HG02938 (cell line): ENCODE data around the gene SPATS2L.

Source experiments
- ATAC-seq: cut with Tn5 transposase; IDR thresholded peaks from one replicate; pipeline ENCODE4 v1.9.1; 2021; ENCODE audit warnings: mild to moderate bottlenecking, moderate library complexity; ENCODE audit not compliant: unreplicated experiment

The SPATS2L gene

DNA sequence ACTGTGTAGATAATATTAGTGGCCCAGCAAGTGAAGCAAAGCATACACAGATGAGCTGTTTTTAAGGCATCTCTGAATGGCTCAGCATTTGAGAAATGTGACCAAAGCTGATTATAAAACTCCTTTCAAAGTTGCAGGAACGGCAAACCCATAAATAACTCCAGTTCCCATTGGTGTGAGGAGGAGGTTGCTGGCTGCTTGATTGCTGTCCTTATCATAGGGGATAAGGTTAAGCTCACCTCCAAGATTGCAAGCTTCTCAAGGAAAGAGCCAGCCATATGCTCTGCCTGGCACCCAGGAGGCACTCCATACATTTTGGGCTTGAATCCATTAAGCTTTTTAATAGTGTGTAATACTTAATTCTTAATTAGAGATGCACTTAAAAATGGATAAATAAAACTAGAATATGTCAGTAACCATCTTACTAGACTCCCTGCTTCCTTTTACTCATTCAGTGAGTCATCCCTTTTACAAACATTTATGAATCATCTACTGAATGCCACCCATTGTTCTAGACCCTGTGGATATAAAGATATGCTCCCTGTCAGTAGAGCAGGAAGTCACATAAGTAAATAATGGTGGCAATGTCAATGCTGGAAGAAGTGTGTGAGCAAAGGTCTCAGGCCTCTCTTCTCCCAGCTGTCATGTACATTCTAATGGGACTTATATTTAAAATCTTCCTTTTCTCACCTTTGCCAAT lies 99.3 kb downstream of the SPATS2L start:
- ATAC-seq: peak; percentile 52

DNA sequence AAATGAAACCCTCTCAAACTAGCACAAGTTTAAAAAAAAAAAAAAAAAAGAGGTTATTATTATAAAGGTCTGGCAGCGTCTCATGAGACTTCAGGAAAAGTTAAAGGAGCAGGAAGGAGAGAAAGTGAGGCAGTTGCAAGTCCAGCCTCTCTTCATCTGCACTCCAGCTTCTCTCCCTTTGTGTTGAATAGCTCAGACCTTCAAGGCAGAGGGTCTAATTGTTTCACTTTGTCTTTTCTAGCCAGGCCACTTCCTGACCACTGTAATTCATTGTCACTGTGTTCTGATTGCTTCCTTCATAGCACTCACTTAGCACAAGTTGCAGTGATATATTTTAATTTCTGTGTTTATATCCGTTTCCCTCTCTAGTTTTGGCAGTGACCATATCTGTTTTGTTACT lies 99.9 kb downstream of the SPATS2L start:
- peak; percentile 70 for ATAC-seq

DNA sequence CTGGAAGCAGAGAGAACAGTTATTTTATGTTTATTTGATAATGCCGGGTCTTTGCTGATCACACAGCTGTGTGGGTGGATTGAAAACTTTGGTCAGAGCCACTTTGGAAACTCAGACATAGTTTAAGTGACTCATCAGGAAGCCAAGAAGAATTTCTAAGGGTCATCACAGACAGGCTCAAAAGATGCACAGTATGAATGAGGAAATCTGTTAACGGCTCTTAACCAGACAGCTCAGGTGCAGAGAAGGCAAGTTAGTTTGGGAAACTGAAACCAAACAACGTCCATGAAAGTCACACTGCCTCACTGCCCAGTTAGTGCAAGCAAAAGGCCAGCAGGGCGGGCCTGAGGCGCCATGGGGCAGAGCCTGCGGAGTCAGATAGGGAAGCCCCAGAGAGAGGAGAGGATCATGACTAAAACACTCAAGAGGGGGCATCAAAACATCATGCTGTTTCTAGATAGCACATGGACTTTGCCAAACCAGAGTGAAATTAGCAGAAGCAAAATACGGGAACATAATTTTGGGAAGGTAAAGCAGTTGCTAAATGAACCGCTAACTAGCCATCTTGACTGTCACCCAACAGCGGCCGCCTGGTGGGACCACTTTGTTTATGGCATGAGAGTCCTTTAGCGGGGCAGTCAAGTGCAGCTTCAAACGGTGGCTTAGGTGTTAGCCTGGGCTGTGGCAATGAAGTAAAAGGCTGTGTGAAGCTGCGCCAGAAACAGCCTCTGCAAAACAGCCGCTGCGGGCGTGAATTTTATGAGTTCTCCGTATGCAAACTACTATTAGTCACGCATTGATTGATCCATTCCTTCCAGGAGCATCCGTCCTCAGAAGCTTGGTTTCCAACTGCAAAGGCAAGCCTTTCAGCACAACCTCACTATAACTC lies 102.2 kb downstream of the SPATS2L start:
- no peak for ATAC-seq

DNA sequence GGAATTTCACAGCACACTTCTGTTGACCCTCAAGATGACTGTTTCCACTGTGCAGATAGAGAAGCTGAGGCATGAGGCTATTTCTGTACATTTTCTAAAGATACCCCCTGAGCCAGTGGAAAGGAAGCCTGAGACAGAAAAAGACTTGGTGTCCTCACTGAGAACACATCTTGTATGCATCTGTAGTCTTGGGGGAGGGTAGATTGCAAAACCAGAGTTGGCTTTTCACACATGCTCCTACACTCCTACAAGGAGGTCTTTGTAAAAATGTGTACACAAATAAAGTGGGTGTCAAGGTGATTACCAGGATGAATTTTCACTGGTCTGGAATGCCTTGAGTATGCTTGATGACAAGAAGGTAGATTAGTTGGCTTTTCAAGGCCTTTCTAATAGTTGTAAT lies 105.3 kb downstream of the SPATS2L start:
- ATAC-seq: no peak

DNA sequence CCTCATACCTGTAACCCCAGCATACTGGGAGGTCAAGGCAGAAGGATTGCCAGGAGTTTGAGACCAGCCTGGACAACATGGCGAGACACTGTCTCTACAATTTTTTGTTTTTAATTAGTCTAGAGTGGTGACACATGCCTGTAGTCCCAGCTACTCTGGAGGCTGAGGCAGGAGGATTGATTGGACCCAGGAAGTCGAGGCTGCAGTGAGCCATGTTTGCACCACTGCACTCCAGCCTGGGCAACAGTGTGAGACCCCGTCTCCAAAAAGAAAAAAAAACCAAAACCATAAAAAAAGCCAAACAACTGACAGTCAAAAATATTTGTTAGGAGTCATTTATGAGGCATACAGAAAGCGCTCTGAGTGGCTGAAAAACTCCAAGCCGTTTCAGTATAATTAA lies 107.9 kb downstream of the SPATS2L start:
- ATAC-seq: no peak

DNA sequence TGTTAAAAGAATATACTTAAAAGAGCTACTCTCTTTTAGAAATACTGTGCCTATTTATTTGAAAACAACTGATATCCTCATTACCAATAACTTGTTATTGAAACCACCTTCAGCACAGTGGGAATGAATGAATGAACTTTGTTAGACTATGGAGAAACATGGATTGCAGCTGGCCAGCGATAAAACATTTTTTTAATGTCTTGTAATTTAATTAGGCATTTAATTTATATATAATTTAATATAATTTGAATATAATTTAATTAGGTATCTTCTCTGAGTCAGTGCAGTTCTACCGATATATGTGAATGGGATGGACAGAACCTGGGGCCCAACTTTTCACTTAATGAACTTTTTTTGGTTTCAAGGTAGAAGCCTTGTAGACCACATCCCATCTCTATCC lies 109.0 kb downstream of the SPATS2L start:
- no peak for ATAC-seq

DNA sequence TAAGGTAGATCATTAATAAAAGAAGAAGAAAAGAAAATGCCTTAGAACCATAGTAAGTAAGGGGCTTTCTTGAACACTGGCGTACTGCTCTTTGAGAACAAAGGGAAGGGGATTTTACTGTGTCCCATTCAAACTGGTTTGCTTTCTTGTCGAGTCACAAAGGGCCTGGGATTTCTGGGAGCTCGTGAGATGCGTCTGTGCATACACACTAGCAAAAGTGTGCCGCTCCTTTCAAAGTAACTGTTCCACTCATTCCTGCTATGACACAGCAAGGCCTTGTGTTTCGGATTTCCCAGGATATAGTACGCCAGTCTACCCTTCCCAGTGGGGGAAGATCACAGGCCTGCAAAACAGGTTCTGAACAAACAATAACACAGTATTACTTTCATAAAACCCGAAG lies 110.4 kb downstream of the SPATS2L start:
- ATAC-seq: no peak

DNA sequence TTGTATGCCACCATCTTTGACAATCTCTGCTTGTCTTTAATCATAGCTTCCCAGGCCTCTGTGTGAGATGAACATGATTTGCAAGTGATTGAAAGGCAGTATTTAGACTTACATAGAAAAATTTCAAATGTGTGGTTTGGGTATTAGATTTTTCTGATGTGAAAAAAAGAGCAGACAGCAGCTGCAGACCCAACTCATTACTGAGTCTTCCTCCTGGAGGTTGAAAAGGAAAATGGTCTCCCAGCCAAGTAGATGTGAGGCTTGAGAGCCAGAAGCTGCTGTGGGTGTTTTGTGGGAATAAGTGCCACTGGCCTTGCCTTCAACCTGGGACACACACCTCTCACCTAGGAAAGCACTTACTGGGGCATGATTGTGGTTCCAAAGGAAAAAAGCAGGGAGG lies 110.9 kb downstream of the SPATS2L start:
- no peak for ATAC-seq

DNA sequence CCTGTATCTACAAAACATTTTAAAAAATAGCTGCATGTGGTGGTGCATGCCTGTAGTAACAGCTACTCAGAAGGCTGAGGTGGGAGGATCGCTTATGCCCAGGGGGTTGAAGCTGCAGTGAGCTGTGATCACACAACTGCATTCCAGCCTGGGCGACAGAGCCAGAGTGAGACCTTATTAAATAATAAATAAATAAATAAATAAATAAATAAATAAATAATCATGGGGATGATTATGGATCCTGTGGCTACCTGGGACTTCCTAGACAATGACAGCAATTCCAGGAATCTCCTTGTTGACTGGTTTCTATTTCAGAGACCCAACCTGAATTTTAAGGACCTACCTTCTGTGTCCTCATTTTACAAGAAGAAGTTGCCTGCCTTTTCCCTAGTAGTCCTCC lies 111.9 kb downstream of the SPATS2L start:
- no peak for ATAC-seq

DNA sequence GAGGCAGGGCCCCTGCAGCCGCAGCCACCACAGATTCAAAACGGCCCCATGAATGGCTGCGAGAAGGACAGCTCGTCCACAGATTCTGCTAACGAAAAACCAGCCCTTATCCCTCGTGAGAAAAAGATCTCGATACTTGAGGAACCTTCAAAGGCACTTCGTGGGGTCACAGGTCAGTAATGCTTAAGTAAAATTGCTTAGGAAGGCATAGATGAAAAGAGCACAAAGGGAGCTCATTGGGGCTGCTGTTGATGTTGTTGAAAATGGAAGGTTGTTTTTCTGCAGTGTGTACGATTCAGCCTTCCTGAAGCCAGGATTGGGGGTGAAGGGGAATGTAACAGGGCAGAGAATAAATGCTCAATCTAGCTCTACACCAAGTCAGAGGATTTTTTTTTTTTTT lies 112.8 kb downstream of the SPATS2L start:
- no peak for ATAC-seq

DNA sequence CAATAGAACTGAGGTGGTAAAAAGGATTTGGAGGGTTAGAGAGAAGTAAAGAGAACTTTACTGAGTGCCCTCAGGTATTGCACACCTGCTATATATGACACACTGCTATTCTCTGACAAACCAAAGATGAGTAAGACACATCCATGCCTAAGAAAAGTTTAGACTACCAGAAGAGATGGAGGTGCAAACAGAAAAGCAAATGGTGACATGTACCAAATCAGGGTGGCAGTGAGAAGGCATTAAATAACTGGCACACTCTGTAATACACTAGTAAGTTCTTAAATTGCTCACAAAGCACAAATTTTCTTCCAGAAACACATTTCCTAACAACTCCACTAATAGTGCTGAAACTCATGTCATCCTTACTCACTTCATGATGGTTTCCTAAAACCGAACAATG lies 114.8 kb downstream of the SPATS2L start:
- no peak for ATAC-seq

DNA sequence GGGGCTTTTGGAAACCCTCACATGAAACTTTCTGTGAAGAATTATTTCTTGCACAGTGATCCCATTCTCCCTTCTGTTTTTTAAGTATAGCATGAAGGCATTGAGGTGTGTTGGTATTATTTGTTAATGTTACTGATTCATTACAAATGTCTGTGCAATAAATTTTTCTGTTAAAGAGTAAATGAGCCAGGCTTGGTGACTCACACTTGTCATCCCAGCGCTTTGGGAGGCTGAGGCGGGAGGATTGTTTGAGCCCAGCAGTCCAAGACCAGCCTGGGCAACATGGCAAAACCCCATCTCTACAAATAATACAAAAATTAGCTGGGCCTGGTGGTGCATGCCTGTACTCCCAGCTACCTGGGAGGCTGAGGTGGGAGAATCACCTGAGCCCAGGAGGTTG lies 115.6 kb downstream of the SPATS2L start:
- ATAC-seq: no peak

DNA sequence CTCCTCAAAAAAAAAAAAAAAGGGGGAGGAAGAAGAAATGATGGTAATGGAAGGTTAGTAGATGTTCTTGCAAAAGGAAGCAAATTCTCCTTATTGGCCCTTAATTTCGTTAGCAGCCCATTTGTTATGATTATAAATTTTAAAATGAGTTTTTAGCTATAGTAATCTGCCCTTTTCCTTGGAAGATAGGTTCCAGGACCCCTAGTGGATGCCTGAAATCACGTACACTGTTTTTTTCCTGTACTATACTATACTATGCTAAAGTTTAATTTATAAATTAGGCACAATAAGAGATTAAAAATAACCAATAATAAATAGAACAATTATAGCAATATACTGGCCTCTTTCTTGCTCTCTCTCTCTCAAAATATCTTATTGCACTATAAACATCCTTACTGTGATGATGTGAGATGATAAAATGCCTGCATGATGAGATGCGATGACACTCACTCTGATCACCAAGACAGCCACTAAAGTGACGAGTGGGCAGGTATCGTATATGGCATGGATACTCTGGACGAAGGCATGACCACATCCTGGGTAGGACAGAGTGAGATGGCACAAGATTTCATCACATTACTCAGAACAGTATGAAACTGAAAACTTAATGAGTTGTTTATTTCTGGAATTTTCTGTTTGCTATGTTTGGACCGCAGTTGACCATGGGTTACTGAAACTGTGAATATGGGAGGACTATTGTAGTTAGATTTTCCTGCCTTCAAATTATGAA lies 116.2 kb downstream of the SPATS2L start:
- ATAC-seq: no peak

DNA sequence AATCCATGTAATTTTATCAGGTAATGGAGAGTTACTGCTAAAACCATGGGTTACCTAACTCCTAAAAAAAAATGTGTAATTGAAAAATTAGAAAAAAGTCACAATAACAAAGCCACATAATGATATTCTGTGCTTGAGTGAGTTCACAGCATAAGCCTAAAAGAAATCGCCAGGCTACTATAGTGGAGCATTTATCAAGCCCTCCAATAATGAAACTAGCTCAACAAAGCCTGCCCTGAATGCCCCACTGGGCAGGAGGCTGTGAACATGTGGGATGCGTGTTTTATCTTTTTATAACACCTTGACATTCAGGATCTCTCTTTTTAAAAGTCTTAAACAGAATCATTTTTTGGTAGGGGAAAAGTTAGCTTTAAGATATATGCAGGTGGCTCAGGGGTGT lies 117.0 kb downstream of the SPATS2L start:
- ATAC-seq: no peak

DNA sequence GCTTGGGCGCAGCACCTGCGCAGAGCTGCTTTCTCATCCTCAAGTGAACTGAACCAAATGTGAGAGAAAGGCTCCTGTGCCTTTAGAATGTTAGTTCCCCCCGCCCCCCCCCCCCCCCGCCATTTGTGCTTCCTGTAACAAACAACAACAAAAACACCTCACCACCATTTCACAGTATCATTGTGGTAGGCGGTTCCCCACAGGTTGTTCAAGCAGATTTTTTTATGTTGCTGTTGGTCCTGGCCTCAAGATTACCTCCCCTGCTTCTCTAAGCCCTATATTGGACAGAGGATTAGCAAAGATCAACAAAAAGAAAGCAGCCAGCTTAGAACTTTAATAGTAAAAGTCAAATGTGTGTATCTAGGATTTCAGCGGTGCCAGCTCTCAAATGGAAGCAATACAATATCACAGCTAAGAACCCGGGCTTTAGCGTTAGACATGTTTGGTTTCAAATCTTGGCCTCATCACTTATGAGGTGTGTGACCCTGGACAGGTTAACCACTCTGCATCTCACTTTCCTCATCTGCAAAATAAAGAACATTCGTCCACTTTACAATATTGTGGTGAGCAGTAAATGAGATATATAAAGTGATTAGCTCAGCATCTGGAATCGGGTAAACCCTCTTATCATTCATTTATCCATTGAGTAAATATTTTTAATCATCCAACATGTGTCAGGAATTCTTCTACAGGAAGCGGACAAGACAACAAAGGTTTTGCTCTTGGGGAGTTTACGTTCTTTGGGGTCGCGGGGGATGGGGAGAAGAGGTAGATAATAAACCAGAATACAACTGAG lies 118.7 kb downstream of the SPATS2L start:
- ATAC-seq: no peak

DNA sequence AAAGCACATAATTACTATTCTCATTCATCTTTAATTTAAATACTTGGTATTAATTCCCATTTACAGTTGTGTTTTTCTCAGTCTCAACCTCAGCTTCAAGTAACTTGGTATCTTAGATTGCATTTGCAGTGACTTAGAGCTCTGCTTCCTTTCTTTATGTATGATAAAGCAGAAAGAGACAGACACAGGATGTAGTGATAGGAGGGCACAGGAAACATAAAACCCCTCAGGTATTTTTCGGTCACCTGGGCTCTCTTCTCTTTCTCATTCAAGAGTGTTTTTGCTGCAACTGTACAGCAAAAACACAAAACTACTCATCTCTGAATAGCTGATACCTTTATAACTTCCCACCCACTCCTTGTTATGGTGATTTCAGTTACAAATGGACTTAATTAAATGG lies 120.3 kb downstream of the SPATS2L start:
- no peak for ATAC-seq

DNA sequence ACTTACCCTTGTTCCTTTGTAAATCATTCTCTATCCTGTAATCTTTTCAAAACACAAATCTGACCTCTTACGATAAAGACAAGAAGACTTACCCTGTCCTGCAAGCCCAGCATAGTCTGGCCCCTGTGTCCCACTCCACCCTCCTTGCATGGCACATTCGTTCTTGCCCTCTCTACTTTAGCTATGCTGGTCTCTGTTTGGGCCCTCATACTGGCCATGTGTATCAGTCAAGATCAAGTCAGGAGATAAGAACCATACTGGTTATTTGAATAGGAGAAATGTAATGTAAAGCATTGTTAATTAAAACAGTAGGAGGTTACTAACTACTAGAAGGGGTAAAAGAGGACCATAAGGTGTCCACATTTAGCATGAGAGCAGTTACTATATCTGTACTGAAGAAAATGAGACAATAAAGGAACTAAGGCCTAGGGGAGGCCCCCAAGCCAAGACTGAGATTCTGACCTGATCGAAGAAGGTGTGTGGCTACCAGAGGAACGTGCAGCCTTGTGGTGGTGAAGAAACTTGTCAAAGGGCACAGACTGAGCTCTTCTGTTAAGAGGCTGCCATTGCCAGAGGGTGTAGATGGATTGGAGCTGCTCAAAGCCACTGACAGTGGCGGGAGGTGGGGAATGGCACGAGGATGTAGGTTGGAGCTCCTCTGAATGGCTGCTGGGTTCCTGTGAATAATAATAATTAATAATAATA lies 122.6 kb downstream of the SPATS2L start:
- ATAC-seq: no peak

DNA sequence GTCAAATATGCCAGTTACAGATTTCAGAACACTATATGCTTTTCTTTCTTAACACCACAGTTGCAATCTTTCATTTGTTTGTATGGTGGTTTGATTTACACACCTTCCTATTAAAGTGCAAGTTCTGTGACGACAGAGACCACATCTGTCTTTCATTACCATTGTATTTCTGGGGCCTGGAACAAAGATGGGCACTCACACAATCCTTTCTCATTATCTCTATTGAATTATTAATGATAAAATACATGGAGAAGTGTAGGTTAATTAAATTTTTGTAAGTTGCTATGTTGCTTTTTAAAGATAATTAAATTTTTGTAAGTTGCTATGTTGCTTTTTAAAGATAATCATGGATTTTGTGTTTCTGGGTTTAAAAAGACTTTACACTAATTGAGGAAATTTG lies 123.5 kb downstream of the SPATS2L start:
- no peak for ATAC-seq

DNA sequence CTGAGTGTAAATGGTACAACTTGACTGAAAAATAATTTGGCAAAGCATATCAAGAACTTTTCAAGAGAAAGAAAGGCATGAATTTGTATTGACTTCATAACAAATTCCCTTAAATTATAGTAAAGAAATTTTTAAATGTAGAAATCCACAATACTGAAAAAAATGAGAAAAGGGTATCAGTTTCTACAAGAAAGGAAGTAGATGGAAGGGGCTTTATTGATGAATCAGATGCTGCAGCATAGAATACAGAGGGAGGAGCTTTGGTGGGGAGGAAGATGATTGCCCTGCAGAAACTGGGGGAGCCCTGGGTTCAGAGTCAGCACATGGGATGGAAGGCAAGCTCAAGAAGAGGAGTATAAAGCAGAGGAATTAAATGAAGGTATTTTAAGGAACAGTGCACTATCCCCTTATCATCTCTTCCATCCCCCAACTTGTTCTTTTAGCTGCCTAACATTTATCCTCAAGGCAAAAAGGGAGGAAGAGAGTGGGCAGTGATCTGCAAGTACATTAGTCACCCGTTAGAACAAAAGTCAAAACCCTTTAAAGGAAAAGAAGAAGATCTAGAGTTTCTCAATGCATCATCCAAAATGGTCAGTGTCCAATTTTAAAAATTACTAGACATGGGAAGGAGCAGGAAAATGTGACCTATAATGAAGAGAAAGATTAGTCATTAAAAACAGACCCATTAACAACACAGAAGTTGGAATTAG lies 125.7 kb downstream of the SPATS2L start:
- no peak for ATAC-seq

DNA sequence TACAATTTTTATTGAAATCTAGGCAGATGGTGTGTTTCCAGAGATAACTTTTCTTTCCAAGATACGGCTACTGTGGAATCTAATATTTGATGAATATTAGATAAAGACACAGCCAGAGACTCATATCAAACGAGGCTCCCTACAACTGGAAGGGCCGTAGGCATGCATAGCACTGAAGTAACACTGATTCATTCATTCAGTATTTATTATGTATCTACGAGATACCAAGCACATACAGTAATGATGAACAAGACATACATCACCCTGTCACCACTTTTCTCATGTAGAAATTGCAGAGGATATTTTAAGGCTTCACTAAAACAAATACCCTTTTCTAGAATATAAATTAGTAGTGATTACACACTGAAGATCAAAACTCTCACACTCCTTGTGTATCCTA lies 128.9 kb downstream of the SPATS2L start:
- no peak for ATAC-seq
